ENCODE measurements around the gene MEF2C. TPM values are rescaled to one million over a fixed set of nuclear protein-coding genes. Genes with fewer than 3 reads are reported as not detected.

Gene MEF2C
- total RNA-seq, 1 donor from 2014 or later, result 51.4 TPM

DNA sequence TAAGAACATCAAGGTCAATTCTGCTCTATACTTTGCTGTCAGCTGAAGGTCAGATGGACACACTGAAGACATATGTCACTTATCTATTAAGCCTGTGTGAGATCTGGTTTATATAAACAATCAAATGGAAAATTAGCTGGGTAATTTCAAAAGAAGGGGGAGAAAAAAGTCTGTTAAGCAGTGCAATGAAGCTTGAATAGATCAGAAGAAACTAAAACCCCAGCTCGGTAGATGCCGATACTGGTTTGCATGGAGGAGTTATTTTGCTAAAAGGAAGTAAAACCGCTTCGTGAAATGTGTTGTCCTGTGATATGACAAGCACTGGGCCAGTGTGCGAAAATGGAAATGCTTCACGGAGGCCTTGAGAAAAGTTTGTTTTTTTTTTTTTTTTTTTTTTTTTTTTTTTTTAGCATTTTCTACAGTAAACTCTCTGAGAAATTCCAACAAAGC, 148.8 kb downstream of the MEF2C start:
- Histone ChIP-seq H3K27ac (peak overlapping the region; percentile 12), H3K9me3 (no peaks in the 10 kb centered on the region), H3K27me3 (no peaks in the 10 kb centered on the region), H3K4me3 (peak overlapping the region; percentile 21), H3K36me3 (no peaks in the 10 kb centered on the region), H3K4me1 (peaks cover 4% of the 10 kb centered on the region)
- DNase-seq, result no peak
- no peak for TF ChIP-seq CTCF (IDR thresholded peaks at IDR 0.05)
- ATAC-seq, result peak; percentile 42
- intact Hi-C loops (cut with DNase I), result no loop called here

DNA sequence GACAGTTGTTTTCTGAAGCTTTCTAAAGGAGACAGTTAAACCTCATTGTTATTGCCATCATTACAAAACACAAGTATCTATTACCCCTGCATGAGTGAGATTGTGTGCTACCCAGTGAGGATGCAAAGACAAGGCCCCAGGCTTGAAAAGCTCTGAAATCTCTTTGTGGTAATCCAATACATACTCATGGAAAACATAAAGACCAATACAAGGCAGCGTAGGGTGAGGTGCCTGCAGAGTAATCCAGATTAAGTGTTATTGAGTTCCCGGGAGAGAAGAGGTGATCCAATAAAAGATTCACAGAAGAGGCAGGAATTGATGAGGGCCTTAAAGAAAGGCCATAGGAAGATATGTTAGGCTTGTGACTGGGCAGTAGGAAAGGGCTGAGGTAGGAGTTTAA, 150.1 kb downstream of the MEF2C start:
- TF ChIP-seq CTCF (IDR thresholded peaks at IDR 0.05), result no peak
- intact Hi-C loops (cut with DNase I), result no loop called here
- Histone ChIP-seq H3K9me3 (no peaks in the 10 kb centered on the region), H3K36me3 (peaks cover 12% of the 10 kb centered on the region), H3K27me3 (no peaks in the 10 kb centered on the region), H3K27ac (no peak overlapping the region), H3K4me1 (peaks cover 4% of the 10 kb centered on the region), H3K4me3 (no peak overlapping the region)
- no peak for DNase-seq
- ATAC-seq, result no peak

GRCh38 chr5:88732181-88732633, 150.8 kb downstream of the MEF2C start:
- no peak for DNase-seq
- intact Hi-C loops (cut with DNase I), result no loop called here
- H3K9me3 ChIP-seq, result no peaks in the 10 kb centered on the region
- no peak overlapping the region for H3K4me3 ChIP-seq
- no peak for TF ChIP-seq CTCF (IDR thresholded peaks at IDR 0.05)
- H3K36me3 ChIP-seq, result peaks cover 15% of the 10 kb centered on the region
- H3K4me1 ChIP-seq, result peaks cover 4% of the 10 kb centered on the region
- no peaks in the 10 kb centered on the region for H3K27me3 ChIP-seq
- H3K27ac ChIP-seq, result no peak overlapping the region
- ATAC-seq, result peak; percentile 75

- DNase-seq, result no peak
- Histone ChIP-seq H3K4me3 (no peak overlapping the region), H3K4me1 (peaks cover 4% of the 10 kb centered on the region), H3K9me3 (no peaks in the 10 kb centered on the region), H3K36me3 (peaks cover 29% of the 10 kb centered on the region), H3K27ac (no peak overlapping the region), H3K27me3 (no peaks in the 10 kb centered on the region)
- ATAC-seq, result no peak
- TF ChIP-seq CTCF (IDR thresholded peaks at IDR 0.05), result no peak
- intact Hi-C loops (cut with DNase I), result no loop called here
Observed at GRCh38 chr5:88729829-88730182, 153.2 kb downstream of the MEF2C start.

DNA sequence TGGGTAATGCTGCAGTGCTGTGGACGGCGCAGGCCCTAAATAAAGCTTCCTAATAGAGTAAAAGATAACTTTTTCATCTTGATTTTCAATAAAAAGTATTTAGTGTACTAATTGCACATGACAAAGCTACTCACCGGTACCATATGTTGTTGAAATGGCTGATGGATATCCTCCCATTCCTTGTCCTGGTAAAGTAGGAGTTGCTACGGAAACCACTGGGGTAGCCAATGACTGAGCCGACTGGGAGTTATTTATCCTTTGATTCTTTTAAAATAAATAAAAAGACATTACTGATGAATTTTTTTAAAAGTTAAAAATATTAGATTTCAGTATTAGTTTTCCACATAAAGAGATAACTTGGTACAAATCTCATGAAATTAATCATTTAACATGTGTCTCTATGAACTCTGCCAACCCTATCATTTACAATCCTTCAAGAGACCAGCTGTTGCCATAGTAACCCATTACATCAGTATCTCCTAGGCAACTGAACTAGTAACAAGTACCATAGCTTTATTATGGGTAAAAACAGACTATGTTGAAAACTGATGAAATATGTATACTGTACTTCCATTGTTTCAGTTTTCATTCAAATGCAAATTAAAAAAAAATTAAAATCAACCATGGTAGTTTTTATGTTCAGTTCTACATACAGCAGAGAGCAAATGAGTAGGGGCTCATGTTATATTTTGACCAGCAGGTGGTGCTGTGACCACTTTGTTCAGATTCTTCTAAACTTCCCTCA, 153.7 kb downstream of the MEF2C start:
- Histone ChIP-seq H3K27ac (no peak overlapping the region), H3K36me3 (peaks cover 29% of the 10 kb centered on the region), H3K4me3 (no peak overlapping the region), H3K9me3 (no peaks in the 10 kb centered on the region), H3K27me3 (no peaks in the 10 kb centered on the region), H3K4me1 (peaks cover 4% of the 10 kb centered on the region)
- intact Hi-C loops (cut with DNase I), result no loop called here
- peak; percentile 87 for TF ChIP-seq CTCF (IDR thresholded peaks at IDR 0.05)
- DNase-seq, result no peak
- ATAC-seq, result peak; percentile 93

All from upper lobe of right lung (tissue), 1 donor.